ENCODE results near the gene UACA. TPM values are rescaled to one million over a fixed set of nuclear protein-coding genes. Genes with fewer than 3 reads are reported as not detected.
A peak's percentile ranks its signal among the peaks of the same experiment; 100 is the strongest.

The UACA gene
- total and polyA plus RNA-seq, 2 experiments from 2014 or later, result 46.7 to 58.7 TPM

GRCh38 chr15:70708839-70709238 lies 54.5 kb downstream of the UACA start:
- H3K9me3 ChIP-seq (ENCODE audit: low read depth), result no peaks in the 10 kb centered on the region
- no peak for DNase-seq (ENCODE audit: low spot score)
- H3K4me3 ChIP-seq, result no peak overlapping the region
- no peaks in the 10 kb centered on the region for H3K27me3 ChIP-seq
- H3K27ac ChIP-seq, result no peak overlapping the region
- no peak overlapping the region for H3K4me2 ChIP-seq
- H3K9me2 ChIP-seq (replicated peaks; ENCODE audit: insufficient read depth), result no peaks in the 10 kb centered on the region
- TF ChIP-seq EZH2phosphoT487 (IDR thresholded peaks at IDR 0.05; ENCODE audit: low read depth, severe bottlenecking, unreplicated experiment) (no peak), EZH2 (IDR thresholded peaks at IDR 0.05; ENCODE audit: borderline replicate concordance) (no peak)
- peaks cover 8% of the 10 kb centered on the region for H3K4me1 ChIP-seq (ENCODE audit: insufficient read depth)
- 48% methylated on average over 3 of the region's 3 CpGs for WGBS (ENCODE audit: low lambda C conversion rate, missing lambda C conversion rate)
- H3K36me3 ChIP-seq (replicated peaks; ENCODE audit: insufficient read depth, low read depth), result no peaks in the 10 kb centered on the region
- H2AFZ ChIP-seq, result no peak overlapping the region
- H4K20me1 ChIP-seq (ENCODE audit: insufficient read depth, poor library complexity, severe bottlenecking), result no peaks in the 10 kb centered on the region
- peaks cover 81% of the 10 kb centered on the region for H3K79me2 ChIP-seq

GRCh38 chr15:70707686-70708300 lies 55.6 kb downstream of the UACA start:
- Histone ChIP-seq H4K20me1 (ENCODE audit: insufficient read depth, poor library complexity, severe bottlenecking) (no peaks in the 10 kb centered on the region), H3K9me2 (replicated peaks; ENCODE audit: insufficient read depth) (no peaks in the 10 kb centered on the region), H3K27ac (no peak overlapping the region), H3K27me3 (no peaks in the 10 kb centered on the region), H3K4me2 (no peak overlapping the region), H3K4me3 (no peak overlapping the region), H3K36me3 (replicated peaks; ENCODE audit: insufficient read depth, low read depth) (no peaks in the 10 kb centered on the region), H3K79me2 (peaks cover 83% of the 10 kb centered on the region), H2AFZ (no peak overlapping the region), H3K9me3 (ENCODE audit: low read depth) (no peaks in the 10 kb centered on the region), H3K4me1 (ENCODE audit: insufficient read depth) (peaks cover 9% of the 10 kb centered on the region)
- TF ChIP-seq EZH2phosphoT487 (IDR thresholded peaks at IDR 0.05; ENCODE audit: low read depth, severe bottlenecking, unreplicated experiment) (no peak), CTCF (IDR thresholded peaks at IDR 0.05; ENCODE audit: poor library complexity) (no peak), EZH2 (IDR thresholded peaks at IDR 0.05; ENCODE audit: borderline replicate concordance) (no peak)
- no peak for DNase-seq (ENCODE audit: low spot score)
- WGBS (ENCODE audit: low lambda C conversion rate, missing lambda C conversion rate), result 97% methylated on average over 4 of the region's 4 CpGs

GRCh38 chr15:70704731-70705130 lies 58.6 kb downstream of the UACA start:
- 92% methylated on average over 5 of the region's 5 CpGs for WGBS (ENCODE audit: low lambda C conversion rate, missing lambda C conversion rate)
- Histone ChIP-seq H3K9me3 (ENCODE audit: low read depth) (no peaks in the 10 kb centered on the region), H3K27ac (no peak overlapping the region), H4K20me1 (ENCODE audit: insufficient read depth, poor library complexity, severe bottlenecking) (no peaks in the 10 kb centered on the region), H3K4me2 (no peak overlapping the region), H3K4me1 (ENCODE audit: insufficient read depth) (peaks cover 18% of the 10 kb centered on the region), H3K9me2 (replicated peaks; ENCODE audit: insufficient read depth) (no peaks in the 10 kb centered on the region), H3K27me3 (no peaks in the 10 kb centered on the region), H2AFZ (no peak overlapping the region), H3K4me3 (no peak overlapping the region), H3K36me3 (replicated peaks; ENCODE audit: insufficient read depth, low read depth) (no peaks in the 10 kb centered on the region), H3K79me2 (peaks cover 63% of the 10 kb centered on the region)
- DNase-seq (ENCODE audit: low spot score), result no peak
- no peak for TF ChIP-seq CTCF (IDR thresholded peaks at IDR 0.05; ENCODE audit: poor library complexity)

- no peak for DNase-seq (ENCODE audit: low spot score)
Observed at GRCh38 chr15:70704166-70704565, 59.2 kb downstream of the UACA start.

More at GRCh38 chr15:70704166-70704565, 59.2 kb downstream of the UACA start:
- Histone ChIP-seq H3K4me2 (peak overlapping the region; percentile 73), H3K4me3 (no peak overlapping the region), H2AFZ (no peak overlapping the region), H3K27me3 (no peaks in the 10 kb centered on the region), H3K79me2 (peaks cover 63% of the 10 kb centered on the region), H3K4me1 (ENCODE audit: insufficient read depth) (peaks cover 24% of the 10 kb centered on the region), H3K36me3 (replicated peaks; ENCODE audit: insufficient read depth, low read depth) (no peaks in the 10 kb centered on the region), H3K9me3 (ENCODE audit: low read depth) (no peaks in the 10 kb centered on the region), H4K20me1 (ENCODE audit: insufficient read depth, poor library complexity, severe bottlenecking) (no peaks in the 10 kb centered on the region), H3K9me2 (replicated peaks; ENCODE audit: insufficient read depth) (no peaks in the 10 kb centered on the region), H3K27ac (peak overlapping the region; percentile 68)
- 55% methylated on average over 2 of the region's 2 CpGs for whole genome bisulfite sequencing (ENCODE audit: low lambda C conversion rate, missing lambda C conversion rate)
- TF ChIP-seq EZH2 (IDR thresholded peaks at IDR 0.05; ENCODE audit: borderline replicate concordance), result no peak
- no peak for TF ChIP-seq CTCF (IDR thresholded peaks at IDR 0.05; ENCODE audit: poor library complexity)
- no peak for TF ChIP-seq EZH2phosphoT487 (IDR thresholded peaks at IDR 0.05; ENCODE audit: low read depth, severe bottlenecking, unreplicated experiment)

Measured in hepatocyte (in vitro differentiated cells).